Neural progenitor cell (in vitro differentiated cells): ENCODE results near the gene PIGW. TPM values are rescaled to one million over a fixed set of nuclear protein-coding genes. Genes with fewer than 3 reads are reported as not detected.

Experiments
- DNase-seq: peaks from one replicate; pipeline ENCODE4 v3.0.0-alpha.2; 2016; ENCODE audit warnings: low spot score
- H2AFZ ChIP-seq: fragments of 200-600 bp; sonication (generic); replicated peaks from 2 replicates; pipeline ENCODE4 v1.6.1; 2016; ENCODE audit warnings: antibody characterized with exemption
- H3F3A ChIP-seq: fragments of 200-600 bp; sonication (generic); 2 replicates; pipeline ENCODE4 v1.6.1; 2016; ENCODE audit warnings: antibody characterized with exemption, low read depth
- H3K27ac ChIP-seq: fragments of 200-600 bp; sonication (generic); 2 replicates; pipeline ENCODE4 v1.5.1; 2016; ENCODE audit warnings: mild to moderate bottlenecking
- H3K27me3 ChIP-seq: fragments of 200-600 bp; sonication (generic); 2 replicates; pipeline ENCODE4 v1.6.1; 2016; ENCODE audit warnings: mild to moderate bottlenecking, moderate library complexity
- H3K36me3 ChIP-seq: fragments of 200-600 bp; sonication (generic); 2 replicates; pipeline ENCODE4 v1.5.1; 2016
- H3K4me1 ChIP-seq: fragments of 200-600 bp; sonication (generic); 2 replicates; pipeline ENCODE4 v1.6.1; 2016; ENCODE audit warnings: mixed run types
- H3K4me2 ChIP-seq: fragments of 200-600 bp; sonication (generic); 2 replicates; pipeline ENCODE4 v1.6.1; 2016
- H3K4me3 ChIP-seq: fragments of 200-600 bp; sonication (generic); 2 replicates; pipeline ENCODE4 v1.5.1; 2016
- H3K79me2 ChIP-seq: fragments of 200-600 bp; sonication (generic); 2 replicates; pipeline ENCODE4 v1.6.1; 2016; ENCODE audit warnings: low read depth
- H3K9ac ChIP-seq: fragments of 200-600 bp; sonication (generic); 2 replicates; pipeline ENCODE4 v1.6.1; 2016
- H3K9me3 ChIP-seq: fragments of 200-600 bp; sonication (generic); 2 replicates; pipeline ENCODE4 v1.5.1; 2016; ENCODE audit warnings: low read depth
- H4K20me1 ChIP-seq: fragments of 200-600 bp; sonication (generic); 2 replicates; pipeline ENCODE4 v1.6.1; 2016; ENCODE audit warnings: low read depth
- H3K27ac Mint-ChIP-seq: 3 replicates; pipeline ENCODE4 v1.8.0; 2021; ENCODE audit warnings: mixed read lengths
- H3K27me3 Mint-ChIP-seq: 2 replicates; pipeline ENCODE4 v1.8.0; 2022; ENCODE audit warnings: low read depth, mild to moderate bottlenecking, inconsistent platforms, moderate library complexity, mixed read lengths; ENCODE audit not compliant: insufficient read depth
- H3K36me3 Mint-ChIP-seq: 3 replicates; pipeline ENCODE4 v1.8.0; 2021; ENCODE audit warnings: mixed read lengths
- H3K4me1 Mint-ChIP-seq: 3 replicates; pipeline ENCODE4 v1.8.0; 2021; ENCODE audit warnings: mixed read lengths
- H3K4me3 Mint-ChIP-seq: 3 replicates; pipeline ENCODE4 v1.8.0; 2021; ENCODE audit warnings: mild to moderate bottlenecking, moderate library complexity, mixed read lengths
- H3K9me3 Mint-ChIP-seq: 3 replicates; pipeline ENCODE4 v1.8.0; 2020; ENCODE audit warnings: mixed read lengths
- CTCF ChIP-seq: fragments of 200-600 bp; sonication (generic); IDR thresholded peaks from 2 replicates; pipeline ENCODE4 v1.5.1; 2017; ENCODE audit warnings: antibody characterized with exemption, mild to moderate bottlenecking
- EZH2 ChIP-seq: fragments of 200-600 bp; sonication (generic); IDR thresholded peaks from 2 replicates; pipeline ENCODE4 v1.6.1; 2017; ENCODE audit warnings: antibody characterized with exemption, mild to moderate bottlenecking, moderate library complexity
- EZH2phosphoT487 ChIP-seq: fragments of 200-600 bp; sonication (generic); IDR thresholded peaks from 2 replicates; pipeline ENCODE4 v1.6.1; 2017; ENCODE audit warnings: antibody characterized with exemption
- total RNA-seq: library from RNA; depleted of rRNA; stranded (reverse); fragments of >200 nt; gene quantifications from 2 replicates; pipeline ENCODE4 v1.2.3, GENCODE V29; 2015; ENCODE audit warnings: low replicate concordance

PIGW gene
- total RNA-seq, 1 donor from 2014 or later, result 10.2 TPM

- Histone ChIP-seq H3K9me3 (no peaks in the 10 kb centered on the region), H3K79me2 (peaks cover 23% of the 10 kb centered on the region), H4K20me1 (peaks cover 61% of the 10 kb centered on the region), H3K36me3 (no peaks in the 10 kb centered on the region), H2AFZ (no peak overlapping the region), H3K4me3 (no peak overlapping the region), H3K9ac (peak overlapping the region; percentile 8), H3K4me1 (peaks cover 13% of the 10 kb centered on the region), H3K27me3 (no peaks in the 10 kb centered on the region), H3K4me2 (no peak overlapping the region), H3F3A (peaks cover 50% of the 10 kb centered on the region), H3K27ac (peak overlapping the region; percentile 77)
- Mint-ChIP-seq H3K36me3 (peaks cover 22% of the 10 kb centered on the region), H3K4me1 (peaks cover 40% of the 10 kb centered on the region), H3K27me3 (no peaks in the 10 kb centered on the region), H3K27ac (peak overlapping the region; percentile 96), H3K4me3 (peak overlapping the region; percentile 3), H3K9me3 (no peaks in the 10 kb centered on the region)
- peak; percentile 39 for DNase-seq
- no peak for TF ChIP-seq CTCF
- no peak for TF ChIP-seq EZH2
- TF ChIP-seq EZH2phosphoT487, result no peak
These were observed 39.7 kb upstream of the PIGW start for GRCh38 chr17:36495076-36495578.

- Histone ChIP-seq H3K79me2 (peaks cover 12% of the 10 kb centered on the region), H3K4me2 (no peak overlapping the region), H3K27ac (peak overlapping the region; percentile 77), H3K9me3 (no peaks in the 10 kb centered on the region), H3K27me3 (no peaks in the 10 kb centered on the region), H4K20me1 (peaks cover 52% of the 10 kb centered on the region), H3K36me3 (no peaks in the 10 kb centered on the region), H2AFZ (no peak overlapping the region), H3K4me1 (peaks cover 13% of the 10 kb centered on the region), H3K4me3 (no peak overlapping the region), H3F3A (peaks cover 50% of the 10 kb centered on the region), H3K9ac (no peak overlapping the region)
- no peak for TF ChIP-seq EZH2phosphoT487
- no peak for TF ChIP-seq CTCF
- TF ChIP-seq EZH2, result no peak
- Mint-ChIP-seq H3K27ac (peak overlapping the region; percentile 98), H3K4me1 (peaks cover 40% of the 10 kb centered on the region), H3K36me3 (peaks cover 19% of the 10 kb centered on the region), H3K9me3 (no peaks in the 10 kb centered on the region), H3K4me3 (peak overlapping the region; percentile 74), H3K27me3 (no peaks in the 10 kb centered on the region)
- DNase-seq, result peak; percentile 55
These were observed 38.6 kb upstream of the PIGW start for GRCh38 chr17:36496018-36496789.

- Histone ChIP-seq H2AFZ (no peak overlapping the region), H3K36me3 (no peaks in the 10 kb centered on the region), H3K79me2 (no peaks in the 10 kb centered on the region), H3K4me1 (peaks cover 13% of the 10 kb centered on the region), H3K4me3 (no peak overlapping the region), H3K4me2 (no peak overlapping the region), H3K27me3 (no peaks in the 10 kb centered on the region), H3F3A (peaks cover 48% of the 10 kb centered on the region), H4K20me1 (peaks cover 35% of the 10 kb centered on the region), H3K9me3 (no peaks in the 10 kb centered on the region), H3K9ac (no peak overlapping the region), H3K27ac (no peak overlapping the region)
- no peaks in the 10 kb centered on the region for H3K9me3 Mint-ChIP-seq
- H3K36me3 Mint-ChIP-seq, result peaks cover 18% of the 10 kb centered on the region
- TF ChIP-seq CTCF, result no peak
- TF ChIP-seq EZH2phosphoT487, result no peak
- TF ChIP-seq EZH2, result no peak
- no peak overlapping the region for H3K4me3 Mint-ChIP-seq
- H3K27ac Mint-ChIP-seq, result no peak overlapping the region
- no peak for DNase-seq
- H3K27me3 Mint-ChIP-seq, result no peaks in the 10 kb centered on the region
- peaks cover 40% of the 10 kb centered on the region for H3K4me1 Mint-ChIP-seq
These were observed 36.6 kb upstream of the PIGW start for GRCh38 chr17:36498155-36498554.
